Measurements from ENCODE around the gene FZD2. TPM values are rescaled to one million over a fixed set of nuclear protein-coding genes. Genes with fewer than 3 reads are reported as not detected.
A peak's percentile ranks its signal among the peaks of the same experiment; 100 is the strongest.

Gene FZD2
- total and polyA plus RNA-seq, 9 of the 15 experiments (the other 6 are each of a cell fraction or from before 2014, with no cell fraction given): 0.03 to 4.5 (median 1.1) TPM; not detected in 1

DNA sequence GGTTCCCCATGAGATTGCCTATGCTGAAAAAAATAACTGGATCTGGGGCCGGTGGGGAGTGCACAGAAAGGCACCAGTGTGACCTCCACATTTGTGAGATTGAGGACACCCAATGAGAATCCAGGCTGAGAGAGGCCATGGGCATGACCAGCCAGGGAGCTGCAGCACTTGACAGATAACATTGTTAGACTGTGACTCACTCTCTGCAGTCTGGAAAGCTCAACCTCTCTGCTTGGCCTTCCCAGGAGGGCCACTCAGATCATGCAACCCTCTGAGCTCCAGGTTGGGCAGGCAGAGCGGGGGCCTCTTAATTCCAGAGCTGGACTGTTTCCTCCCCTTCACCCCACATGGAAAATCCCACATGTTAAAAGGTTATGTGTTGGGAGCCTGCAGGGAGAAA, 30.1 kb downstream of the FZD2 start:
- DNase-seq (ENCODE audit: extremely low read depth in 1 of 4, low spot score in 3 of 4) (peak in 2 of 4 experiments; percentile 54 to 66), ATAC-seq (peak; percentile 78), FAIRE-seq (peak; percentile 75)
- peaks cover 0 to 3% of the 10 kb centered on the region in 2 experiments; a peak in 2 of 5 replicates for H3K4me1 ChIP-seq (replicated peaks in 1 of 2; ENCODE audit: control insufficient read depth in 2 of 2, insufficient read depth in 2 of 2, low read length in 2 of 2)
- no peak overlapping the region for H2AFZ ChIP-seq (ENCODE audit: low read depth, low read length)
- WGBS (ENCODE audit: insufficient coverage, low coverage, missing lambda C conversion rate): 0% methylated on average over 2 of the region's 2 CpGs
- H3K36me3 ChIP-seq (ENCODE audit: control insufficient read depth, insufficient read depth, low read length): no peaks in the 10 kb centered on the region
- no TSS peak for BruUV-seq (replicated peaks)
- ChIA-PET CTCF (ENCODE audit: low intra/inter-chr PET ratio) (no interaction called here), POLR2A (interaction anchor here (0.6 to 1.0 kb wide), 4 partner anchors 20 to 53 kb away, joined by 3 to 4 read pairs (median 3); no protein-coding TSS in a partner anchor)
- peaks cover 2% of the 10 kb centered on the region; the same call in 1 of the 2 replicates for H3K9me3 ChIP-seq (replicated peaks; ENCODE audit: control insufficient read depth, insufficient read depth, low read depth, low read length)
- intact Hi-C loops (cut with micrococcal nuclease): no loop called here
- H3K79me2 ChIP-seq (ENCODE audit: control insufficient read depth, insufficient read depth, low read length): no peaks in the 10 kb centered on the region
- H3K4me3 ChIP-seq: no peak overlapping the region
- peaks cover 11 to 47% of the 10 kb centered on the region in 2 experiments; a peak in 4 of 5 replicates for H3K27me3 ChIP-seq (ENCODE audit: control insufficient read depth in 2 of 2, insufficient read depth in 2 of 2, low read length in 2 of 2)
- no peak overlapping the region for H3K9ac ChIP-seq (ENCODE audit: insufficient read depth in 1 of 2, low read depth in 2 of 2, low read length in 2 of 2)
- no peak overlapping the region for H3K4me2 ChIP-seq (ENCODE audit: insufficient read depth, low read length)
- no peak overlapping the region for H3K27ac ChIP-seq (ENCODE audit: extremely low read depth, low read depth, low read length)
- no peaks in the 10 kb centered on the region for H3K9me1 ChIP-seq (ENCODE audit: control insufficient read depth, insufficient read depth, low read length)
- peaks cover 14% of the 10 kb centered on the region for H4K20me1 ChIP-seq (replicated peaks; ENCODE audit: control insufficient read depth, insufficient read depth, low read length)
- in situ Hi-C loops (cut with MboI): no loop called here
- TF ChIP-seq UBTF (IDR thresholded peaks at IDR 0.05; ENCODE audit: borderline replicate concordance in 1 of 2, low read depth in 2 of 2, low read length in 2 of 2) (peak in 1 of 2 experiments; percentile 53; a peak in 1 of 4 replicates), TEAD1 (CRISPR knock-in tag; IDR thresholded peaks at IDR 0.05) (peak; percentile 86 to 98), TRIM28 (IDR thresholded peaks at IDR 0.05) (no peak), ZNF277 (CRISPR knock-in tag; IDR thresholded peaks at IDR 0.05; ENCODE audit: borderline replicate concordance) (no peak), NUFIP1 (IDR thresholded peaks at IDR 0.05; ENCODE audit: partially characterized antibody) (no peak), MAFK (IDR thresholded peaks at IDR 0.05; ENCODE audit: low read length) (no peak), JUNB (CRISPR knock-in tag; conservative IDR thresholded peaks at IDR 0.05) (no peak), PHTF2 (CRISPR knock-in tag; IDR thresholded peaks at IDR 0.05) (no peak), CREM (IDR thresholded peaks at IDR 0.05; ENCODE audit: low read depth) (0 out of 2 replicates have a peak, but pooled peaks have one; percentile 31), ZBTB43 (CRISPR knock-in tag; IDR thresholded peaks at IDR 0.05) (no peak), GATAD2A (IDR thresholded peaks at IDR 0.05) (no peak)
- TF ChIP-seq, protein P1, sequence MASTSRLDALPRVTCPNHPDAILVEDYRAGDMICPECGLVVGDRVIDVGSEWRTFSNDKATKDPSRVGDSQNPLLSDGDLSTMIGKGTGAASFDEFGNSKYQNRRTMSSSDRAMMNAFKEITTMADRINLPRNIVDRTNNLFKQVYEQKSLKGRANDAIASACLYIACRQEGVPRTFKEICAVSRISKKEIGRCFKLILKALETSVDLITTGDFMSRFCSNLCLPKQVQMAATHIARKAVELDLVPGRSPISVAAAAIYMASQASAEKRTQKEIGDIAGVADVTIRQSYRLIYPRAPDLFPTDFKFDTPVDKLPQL (IDR thresholded peaks at IDR 0.05; ENCODE audit: extremely low read depth, insufficient read length): no peak
- TF ChIP-seq, protein P2, sequence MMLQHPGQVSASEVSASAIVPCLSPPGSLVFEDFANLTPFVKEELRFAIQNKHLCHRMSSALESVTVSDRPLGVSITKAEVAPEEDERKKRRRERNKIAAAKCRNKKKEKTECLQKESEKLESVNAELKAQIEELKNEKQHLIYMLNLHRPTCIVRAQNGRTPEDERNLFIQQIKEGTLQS (IDR thresholded peaks at IDR 0.05): peak; percentile 78
- TF ChIP-seq, protein P2 (CRISPR knock-in tag; conservative IDR thresholded peaks at IDR 0.05): 0 out of 2 replicates have a peak, but pooled peaks have one; percentile 25
- TF ChIP-seq, protein P3, sequence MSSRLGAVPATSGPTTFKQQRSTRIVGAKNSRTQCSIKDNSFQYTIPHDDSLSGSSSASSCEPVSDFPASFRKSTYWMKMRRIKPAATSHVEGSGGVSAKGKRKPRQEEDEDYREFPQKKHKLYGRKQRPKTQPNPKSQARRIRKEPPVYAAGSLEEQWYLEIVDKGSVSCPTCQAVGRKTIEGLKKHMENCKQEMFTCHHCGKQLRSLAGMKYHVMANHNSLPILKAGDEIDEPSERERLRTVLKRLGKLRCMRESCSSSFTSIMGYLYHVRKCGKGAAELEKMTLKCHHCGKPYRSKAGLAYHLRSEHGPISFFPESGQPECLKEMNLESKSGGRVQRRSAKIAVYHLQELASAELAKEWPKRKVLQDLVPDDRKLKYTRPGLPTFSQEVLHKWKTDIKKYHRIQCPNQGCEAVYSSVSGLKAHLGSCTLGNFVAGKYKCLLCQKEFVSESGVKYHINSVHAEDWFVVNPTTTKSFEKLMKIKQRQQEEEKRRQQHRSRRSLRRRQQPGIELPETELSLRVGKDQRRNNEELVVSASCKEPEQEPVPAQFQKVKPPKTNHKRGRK (tag; IDR thresholded peaks at IDR 0.05): no peak

All from K562 (cell line).